H9 (cell line): Measurements from ENCODE around the gene CPAMD8. TPM values are rescaled to one million over a fixed set of nuclear protein-coding genes. Genes with fewer than 3 reads are reported as not detected.
A peak's percentile ranks its signal among the peaks of the same experiment; 100 is the strongest.

Experiments
- DNase-seq: peaks from one replicate; pipeline ENCODE4 v3.0.0-alpha.2; 2017
- H2AFZ ChIP-seq: one replicate; pipeline ENCODE4 v1.6.1; 2013; ENCODE audit warnings: mild to moderate bottlenecking, low read length, control low read depth, moderate library complexity
- H2AK5ac ChIP-seq: 2 replicates; pipeline ENCODE4 v1.6.1; 2013; ENCODE audit warnings: low read length, control low read depth, mixed read lengths; ENCODE audit not compliant: insufficient read length
- H2BK120ac ChIP-seq: one replicate; pipeline ENCODE4 v1.6.1; 2013; ENCODE audit warnings: low read depth, mild to moderate bottlenecking, low read length, control low read depth, inconsistent platforms; ENCODE audit not compliant: poor library complexity, severe bottlenecking
- H2BK12ac ChIP-seq: 2 replicates; pipeline ENCODE4 v1.6.1; 2013; ENCODE audit warnings: low read length, control low read depth, mixed read lengths, low read depth; ENCODE audit not compliant: insufficient read length
- H2BK15ac ChIP-seq: 2 replicates; pipeline ENCODE4 v1.6.1; 2013; ENCODE audit warnings: low read depth, low read length, control low read depth
- H2BK20ac ChIP-seq: one replicate; pipeline ENCODE4 v1.6.1; 2013; ENCODE audit warnings: low read depth, mild to moderate bottlenecking, low read length, control low read depth, inconsistent platforms; ENCODE audit not compliant: poor library complexity, severe bottlenecking
- H2BK5ac ChIP-seq: 2 replicates; pipeline ENCODE4 v1.6.1; 2013; ENCODE audit warnings: low read length, control low read depth, mixed read lengths; ENCODE audit not compliant: insufficient read length
- H3K14ac ChIP-seq: 2 replicates; pipeline ENCODE4 v1.6.1; 2013; ENCODE audit warnings: low read length, control low read depth; ENCODE audit not compliant: insufficient read depth
- H3K18ac ChIP-seq: 2 replicates; pipeline ENCODE4 v1.6.1; 2013; ENCODE audit warnings: low read depth, mild to moderate bottlenecking, mixed read lengths, low read length, control low read depth; ENCODE audit not compliant: insufficient read length
- H3K23ac ChIP-seq: 2 replicates; pipeline ENCODE4 v1.6.1; 2013; ENCODE audit warnings: low read length, control low read depth, mixed read lengths, low read depth; ENCODE audit not compliant: insufficient read length
- H3K23me2 ChIP-seq: 2 replicates; pipeline ENCODE4 v1.6.1; 2013; ENCODE audit warnings: low read depth, mild to moderate bottlenecking, mixed read lengths, low read length, control low read depth; ENCODE audit not compliant: insufficient read length, poor library complexity, severe bottlenecking
- H3K27ac ChIP-seq: 2 replicates; pipeline ENCODE4 v1.5.1; 2013; ENCODE audit warnings: low read length, control low read depth, mixed read lengths, low read depth; ENCODE audit not compliant: insufficient read length
- H3K27me3 ChIP-seq: 2 replicates; pipeline ENCODE4 v1.6.1; 2013; ENCODE audit warnings: low read length, control low read depth, inconsistent platforms; ENCODE audit not compliant: insufficient read depth
- H3K4ac ChIP-seq: 2 replicates; pipeline ENCODE4 v1.6.1; 2013; ENCODE audit warnings: low read depth, mild to moderate bottlenecking, control low read depth, inconsistent platforms, low read length, moderate library complexity
- H3K4me1 ChIP-seq: 2 replicates; pipeline ENCODE4 v1.6.1; 2013; ENCODE audit warnings: low read length, control low read depth, inconsistent platforms; ENCODE audit not compliant: insufficient read depth
- H3K4me2 ChIP-seq: 2 replicates; pipeline ENCODE4 v1.6.1; 2013; ENCODE audit warnings: low read length, control low read depth, mixed read lengths; ENCODE audit not compliant: insufficient read length, insufficient read depth
- H3K56ac ChIP-seq: 2 replicates; pipeline ENCODE4 v1.6.1; 2013; ENCODE audit warnings: low read depth, mild to moderate bottlenecking, mixed read lengths, low read length, control low read depth; ENCODE audit not compliant: insufficient read length
- H3K79me1 ChIP-seq: 2 replicates; pipeline ENCODE4 v1.6.1; 2013; ENCODE audit warnings: low read depth, mild to moderate bottlenecking, moderate library complexity, low read length, control low read depth, inconsistent platforms; ENCODE audit not compliant: insufficient read depth, poor library complexity, severe bottlenecking
- H3K79me2 ChIP-seq: 2 replicates; pipeline ENCODE4 v1.6.1; 2013; ENCODE audit warnings: low read length, control low read depth, inconsistent platforms; ENCODE audit not compliant: insufficient read depth
- H3K9ac ChIP-seq: 2 replicates; pipeline ENCODE4 v1.6.1; 2013; ENCODE audit warnings: low read length, control low read depth, mixed read lengths; ENCODE audit not compliant: insufficient read length; ENCODE audit errors: extremely low read depth
- H3K9me3 ChIP-seq: one replicate; pipeline ENCODE4 v1.6.1; 2013; ENCODE audit warnings: low read depth, low read length, inconsistent platforms; ENCODE audit not compliant: control insufficient read depth
- H3T11ph ChIP-seq: one replicate; pipeline ENCODE4 v1.6.1; 2013; ENCODE audit warnings: mild to moderate bottlenecking, low read length, control low read depth, inconsistent platforms
- H4K20me1 ChIP-seq: one replicate; pipeline ENCODE4 v1.6.1; 2013; ENCODE audit not compliant: control insufficient read depth, insufficient read length, insufficient read depth
- H4K5ac ChIP-seq: 2 replicates; pipeline ENCODE4 v1.6.1; 2013; ENCODE audit warnings: low read depth, mild to moderate bottlenecking, mixed read lengths, low read length, control low read depth; ENCODE audit not compliant: insufficient read length
- H4K8ac ChIP-seq: replicated peaks from 2 replicates; pipeline ENCODE4 v1.6.1; 2013; ENCODE audit warnings: low read length, control low read depth, mixed read lengths, low read depth; ENCODE audit not compliant: insufficient read length
- H4K91ac ChIP-seq: 2 replicates; pipeline ENCODE4 v1.6.1; 2013; ENCODE audit warnings: low read depth, mild to moderate bottlenecking, moderate library complexity, mixed read lengths, low read length, control low read depth; ENCODE audit not compliant: insufficient read length
- H3K27ac Mint-ChIP-seq, 3 experiments: 2 replicates in 2 of 3; 3 replicates in 1 of 3; pipeline ENCODE4 v1.8.0; 2020 to 2021; ENCODE audit warnings: mixed read lengths in 3 of 3, mild to moderate bottlenecking in 1 of 3, moderate library complexity in 1 of 3
- H3K27me3 Mint-ChIP-seq: 2 replicates; pipeline ENCODE4 v1.8.0; 2021; ENCODE audit warnings: low read depth, mild to moderate bottlenecking, moderate library complexity, mixed read lengths
- H3K36me3 Mint-ChIP-seq, 3 experiments: 2 replicates in 2 of 3; 3 replicates in 1 of 3; pipeline ENCODE4 v1.8.0; 2020 to 2021; ENCODE audit warnings: low read depth in 3 of 3, mixed read lengths in 3 of 3; ENCODE audit not compliant: insufficient read depth in 1 of 3
- H3K4me1 Mint-ChIP-seq, 2 experiments: 2 replicates each; pipeline ENCODE4 v1.8.0; 2020; ENCODE audit warnings: mixed read lengths in 2 of 2
- H3K4me3 Mint-ChIP-seq, 2 experiments: 2 replicates in 1 of 2; 3 replicates in 1 of 2; pipeline ENCODE4 v1.8.0; 2020 to 2021; ENCODE audit warnings: mild to moderate bottlenecking in 2 of 2, mixed read lengths in 2 of 2, moderate library complexity in 1 of 2
- H3K9me3 Mint-ChIP-seq, 2 experiments: 2 replicates in 1 of 2; 3 replicates in 1 of 2; pipeline ENCODE4 v1.8.0; 2020; ENCODE audit warnings: mild to moderate bottlenecking in 2 of 2, mixed read lengths in 2 of 2, moderate library complexity in 1 of 2
- WGBS: extraction: QIAGEN DNeasy Blood & Tissue Kit; methylation state at CpG from one replicate; pipeline ENCODE4 v1.1.7; 2013; ENCODE audit warnings: missing lambda C conversion rate, low lambda C conversion rate, mixed read lengths; ENCODE audit not compliant: insufficient read length; ENCODE audit errors: extremely low coverage; 5-methylcytosine and 5-hydroxymethylcytosine counted together
- total RNA-seq: library from RNA; stranded (reverse); gene quantifications from 2 replicates; pipeline ENCODE4 v1.2.1, GENCODE V29; 2021
- TF ChIP-seq, protein P1 (sequence below): fragments of 200-600 bp; sonication (generic); conservative IDR thresholded peaks from 3 replicates; pipeline ENCODE4 v1.8.0; 2021; ENCODE audit warnings: antibody characterized with exemption, mild to moderate bottlenecking

Gene CPAMD8
- total RNA-seq, 1 experiment from 2014 or later = 12.0 TPM

DNA sequence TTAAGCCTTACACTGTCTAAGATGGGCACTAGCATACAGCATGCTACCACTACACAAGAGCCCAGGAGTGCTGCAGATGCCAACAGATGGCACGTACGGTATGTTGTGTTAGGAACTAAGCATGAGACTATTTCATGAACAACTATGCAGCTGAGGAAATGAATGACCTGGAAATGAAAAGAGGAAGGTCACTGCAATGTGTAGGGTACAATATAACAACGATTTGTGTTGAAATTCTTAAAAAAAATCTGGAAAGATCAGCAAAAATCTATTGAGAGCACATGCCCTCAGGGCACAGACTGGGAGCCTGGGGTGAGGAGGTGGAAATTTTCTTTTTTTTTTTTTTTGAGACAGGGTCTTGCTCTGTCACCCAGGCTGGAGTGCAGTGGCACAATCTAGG is 34.2 kb upstream of the CPAMD8 start:
- no peak overlapping the region for H4K8ac ChIP-seq
- WGBS = no CpG with 5 or more reads among the region's 3 CpGs
- H3K9me3 Mint-ChIP-seq = no peaks in the 10 kb centered on the region

More for the DNA sequence above, 34.2 kb upstream of the CPAMD8 start:
- H3K18ac ChIP-seq = no peak overlapping the region
- no peak overlapping the region for H2BK120ac ChIP-seq
- H2BK15ac ChIP-seq = no peak overlapping the region
- no peak overlapping the region for H2AK5ac ChIP-seq
- TF ChIP-seq, protein P1, sequence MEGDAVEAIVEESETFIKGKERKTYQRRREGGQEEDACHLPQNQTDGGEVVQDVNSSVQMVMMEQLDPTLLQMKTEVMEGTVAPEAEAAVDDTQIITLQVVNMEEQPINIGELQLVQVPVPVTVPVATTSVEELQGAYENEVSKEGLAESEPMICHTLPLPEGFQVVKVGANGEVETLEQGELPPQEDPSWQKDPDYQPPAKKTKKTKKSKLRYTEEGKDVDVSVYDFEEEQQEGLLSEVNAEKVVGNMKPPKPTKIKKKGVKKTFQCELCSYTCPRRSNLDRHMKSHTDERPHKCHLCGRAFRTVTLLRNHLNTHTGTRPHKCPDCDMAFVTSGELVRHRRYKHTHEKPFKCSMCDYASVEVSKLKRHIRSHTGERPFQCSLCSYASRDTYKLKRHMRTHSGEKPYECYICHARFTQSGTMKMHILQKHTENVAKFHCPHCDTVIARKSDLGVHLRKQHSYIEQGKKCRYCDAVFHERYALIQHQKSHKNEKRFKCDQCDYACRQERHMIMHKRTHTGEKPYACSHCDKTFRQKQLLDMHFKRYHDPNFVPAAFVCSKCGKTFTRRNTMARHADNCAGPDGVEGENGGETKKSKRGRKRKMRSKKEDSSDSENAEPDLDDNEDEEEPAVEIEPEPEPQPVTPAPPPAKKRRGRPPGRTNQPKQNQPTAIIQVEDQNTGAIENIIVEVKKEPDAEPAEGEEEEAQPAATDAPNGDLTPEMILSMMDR = no peak
- no peaks in the 10 kb centered on the region for H4K20me1 ChIP-seq
- Mint-ChIP-seq H3K36me3 (peaks cover 34 to 71% (median 39%) of the 10 kb centered on the region in 3 experiments), H3K4me3 (no peak overlapping the region), H3K27me3 (no peaks in the 10 kb centered on the region), H3K27ac (peak overlapping the region in 1 of 3 experiments; percentile 64; a peak in 2 of 7 replicates), H3K4me1 (no peaks in the 10 kb centered on the region)
- H4K91ac ChIP-seq = no peak overlapping the region
- no peak overlapping the region for H2BK20ac ChIP-seq
- H2BK12ac ChIP-seq = no peak overlapping the region
- no peak overlapping the region for H2AFZ ChIP-seq
- no peak overlapping the region for H3K9ac ChIP-seq
- no peak overlapping the region for H3K56ac ChIP-seq
- no peak overlapping the region for H3K4me2 ChIP-seq
- peaks cover 19% of the 10 kb centered on the region for H3K9me3 ChIP-seq
- H2BK5ac ChIP-seq = no peak overlapping the region
- H3K4me1 ChIP-seq = no peaks in the 10 kb centered on the region
- no peaks in the 10 kb centered on the region for H3K79me1 ChIP-seq
- no peak overlapping the region for H3K14ac ChIP-seq
- no peak overlapping the region for H4K5ac ChIP-seq
- H3T11ph ChIP-seq = no peak overlapping the region
- H3K27ac ChIP-seq = no peak overlapping the region
- no peak overlapping the region for H3K4ac ChIP-seq
- H3K23me2 ChIP-seq = no peaks in the 10 kb centered on the region
- DNase-seq = no peak
- H3K79me2 ChIP-seq = peaks cover 4% of the 10 kb centered on the region; the same call in 1 of the 2 replicates
- H3K27me3 ChIP-seq = no peaks in the 10 kb centered on the region
- no peak overlapping the region for H3K23ac ChIP-seq
